Upper lobe of right lung (tissue), 1 donor: ENCODE results near the gene XKR8. TPM values are rescaled to one million over a fixed set of nuclear protein-coding genes. Genes with fewer than 3 reads are reported as not detected.

ENCODE experiments used
- ATAC-seq: fragments of 200-7000 bp; cut with Tn5 transposase; one replicate; pipeline ENCODE4 v1.9.1; 2020; ENCODE audit warnings: mild to moderate bottlenecking, moderate library complexity
- DNase-seq: peaks from one replicate; pipeline ENCODE4 v3.0.0-alpha.2; 2020
- H3K27ac ChIP-seq: fragments of 200-600 bp; one replicate; pipeline ENCODE4 v1.8.0; 2022
- H3K27me3 ChIP-seq: fragments of 200-600 bp; one replicate; pipeline ENCODE4 v1.8.0; 2022; ENCODE audit warnings: mild to moderate bottlenecking
- H3K36me3 ChIP-seq: fragments of 200-600 bp; one replicate; pipeline ENCODE4 v1.8.0; 2022
- H3K4me1 ChIP-seq: fragments of 200-600 bp; one replicate; pipeline ENCODE4 v1.8.0; 2022
- H3K4me3 ChIP-seq: fragments of 200-600 bp; one replicate; pipeline ENCODE4 v1.8.0; 2022; ENCODE audit warnings: mild to moderate bottlenecking
- H3K9me3 ChIP-seq: fragments of 200-600 bp; one replicate; pipeline ENCODE4 v1.8.0; 2022
- CTCF ChIP-seq: fragments of 200-600 bp; IDR thresholded peaks from one replicate; pipeline ENCODE4 v1.8.0; 2022; ENCODE audit warnings: antibody characterized with exemption
- intact Hi-C: fragments of 100-400 bp; cut with DNase I; formaldehyde crosslinking; loops from one replicate; pipeline ENCODE4 v1.11.0; 2022
- total RNA-seq: library from RNA; stranded (reverse); fragmentation: NEBNext Ultra II Directional; extraction: Animal tissue kit (Norgen Biotek cat#: 25700); gene quantifications from one replicate; pipeline ENCODE4 v1.2.1, GENCODE V29; 2021
- donor health status: DM: no; HTN: yes; CAD: no; lungs with severe emphysema.

XKR8 gene
- total RNA-seq, 1 donor from 2014 or later, result 8.7 TPM

GRCh38 chr1:27979151-27979858, 19.5 kb downstream of the XKR8 start:
- Histone ChIP-seq H3K4me1 (peaks cover 7% of the 10 kb centered on the region), H3K9me3 (no peaks in the 10 kb centered on the region), H3K27ac (no peak overlapping the region)

GRCh38 chr1:27979859-27980201, 20.1 kb downstream of the XKR8 start:
- intact Hi-C loops, result loop anchor here (10.0 kb wide), 1 partner anchor 115 kb away; no protein-coding TSS in a partner anchor
- no peak for ATAC-seq

More at GRCh38 chr1:27979151-27979858, 19.5 kb downstream of the XKR8 start:
- peak; percentile 54 for TF ChIP-seq CTCF
- Histone ChIP-seq H3K36me3 (peaks cover 23% of the 10 kb centered on the region), H3K4me3 (no peak overlapping the region), H3K27me3 (no peaks in the 10 kb centered on the region)
- no peak for DNase-seq
- peak; percentile 89 for ATAC-seq
- intact Hi-C loops, result loop anchor here (10.0 kb wide), 1 partner anchor 115 kb away; no protein-coding TSS in a partner anchor

GRCh38 chr1:27980216-27980845, 20.6 kb downstream of the XKR8 start:
- DNase-seq (no peak), ATAC-seq (no peak)
- no peak overlapping the region for H3K27ac ChIP-seq
- peaks cover 7% of the 10 kb centered on the region for H3K4me1 ChIP-seq
- H3K9me3 ChIP-seq, result no peaks in the 10 kb centered on the region
- peaks cover 23% of the 10 kb centered on the region for H3K36me3 ChIP-seq
- TF ChIP-seq CTCF, result no peak
- H3K27me3 ChIP-seq, result no peaks in the 10 kb centered on the region
- intact Hi-C loops, result no loop called here
- H3K4me3 ChIP-seq, result no peak overlapping the region

More at GRCh38 chr1:27979859-27980201, 20.1 kb downstream of the XKR8 start:
- Histone ChIP-seq H3K4me3 (no peak overlapping the region), H3K27me3 (no peaks in the 10 kb centered on the region), H3K27ac (no peak overlapping the region), H3K36me3 (peaks cover 23% of the 10 kb centered on the region), H3K4me1 (peaks cover 7% of the 10 kb centered on the region), H3K9me3 (no peaks in the 10 kb centered on the region)
- no peak for DNase-seq
- no peak for TF ChIP-seq CTCF

GRCh38 chr1:27981145-27981544, 21.4 kb downstream of the XKR8 start:
- no peak for TF ChIP-seq CTCF
- Histone ChIP-seq H3K9me3 (no peaks in the 10 kb centered on the region), H3K27ac (no peak overlapping the region), H3K4me3 (no peak overlapping the region), H3K4me1 (peaks cover 7% of the 10 kb centered on the region), H3K36me3 (peaks cover 22% of the 10 kb centered on the region), H3K27me3 (no peaks in the 10 kb centered on the region)
- ATAC-seq (no peak), DNase-seq (no peak)
- intact Hi-C loops, result no loop called here

- DNase-seq (no peak), ATAC-seq (no peak)
- intact Hi-C loops, result no loop called here
- Histone ChIP-seq H3K36me3 (peaks cover 77% of the 10 kb centered on the region), H3K4me3 (no peak overlapping the region), H3K4me1 (peaks cover 15% of the 10 kb centered on the region), H3K27ac (no peak overlapping the region), H3K27me3 (no peaks in the 10 kb centered on the region), H3K9me3 (no peaks in the 10 kb centered on the region)
- no peak for TF ChIP-seq CTCF
Measured at GRCh38 chr1:27990920-27991537, 31.3 kb downstream of the XKR8 start.
